ENCODE measurements around the gene MGME1. TPM values are rescaled to one million over a fixed set of nuclear protein-coding genes. Genes with fewer than 3 reads are reported as not detected.
A peak's percentile ranks its signal among the peaks of the same experiment; 100 is the strongest.

The MGME1 gene
- total and polyA plus RNA-seq, 2 of the 13 experiments (the other 11 are each of a cell fraction or from before 2014, with no cell fraction given), result 36.7 to 66.6 TPM

DNA sequence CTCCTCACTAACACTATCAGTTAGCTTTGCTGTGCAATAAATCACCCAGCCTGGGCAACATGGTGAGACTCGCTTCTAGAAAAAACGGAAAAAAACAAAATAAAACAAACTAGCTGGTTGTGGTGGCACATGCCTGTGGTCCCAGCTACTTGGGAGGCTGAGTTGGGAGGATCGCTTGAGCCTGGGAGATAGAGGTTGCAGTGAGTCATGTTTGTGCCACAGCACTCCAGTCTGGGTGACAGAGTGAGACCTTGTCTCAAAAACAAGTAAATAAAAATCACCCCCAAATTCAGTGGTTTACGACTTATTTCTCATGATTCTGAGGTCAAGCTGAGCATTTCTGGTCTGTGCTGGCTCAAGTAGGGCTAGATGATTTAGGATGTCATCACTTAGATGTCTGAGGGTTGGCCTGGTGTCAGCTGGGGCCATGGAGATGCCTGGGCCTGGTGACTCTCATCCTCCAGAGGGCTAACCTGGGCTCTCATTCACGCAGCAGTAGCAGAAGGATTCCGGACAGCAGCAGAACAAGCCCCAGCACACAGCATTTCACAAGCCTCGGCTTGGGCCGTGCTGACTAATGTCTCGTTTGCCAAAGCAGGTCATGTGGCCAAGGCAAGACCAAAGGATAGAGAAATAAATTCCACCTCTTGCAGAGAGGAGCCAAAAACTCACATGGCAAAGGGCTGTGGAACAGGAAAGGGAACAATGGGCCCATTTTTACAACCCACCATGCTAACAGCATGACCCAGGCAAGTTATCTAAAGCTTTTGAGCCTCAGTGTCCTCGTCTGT lies 32.5 kb downstream of the MGME1 start (continued):
- TF ChIP-seq, protein P1, sequence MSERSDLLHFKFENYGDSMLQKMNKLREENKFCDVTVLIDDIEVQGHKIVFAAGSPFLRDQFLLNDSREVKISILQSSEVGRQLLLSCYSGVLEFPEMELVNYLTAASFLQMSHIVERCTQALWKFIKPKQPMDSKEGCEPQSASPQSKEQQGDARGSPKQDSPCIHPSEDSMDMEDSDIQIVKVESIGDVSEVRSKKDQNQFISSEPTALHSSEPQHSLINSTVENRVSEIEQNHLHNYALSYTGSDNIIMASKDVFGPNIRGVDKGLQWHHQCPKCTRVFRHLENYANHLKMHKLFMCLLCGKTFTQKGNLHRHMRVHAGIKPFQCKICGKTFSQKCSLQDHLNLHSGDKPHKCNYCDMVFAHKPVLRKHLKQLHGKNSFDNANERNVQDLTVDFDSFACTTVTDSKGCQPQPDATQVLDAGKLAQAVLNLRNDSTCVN (CRISPR knock-in tag; IDR thresholded peaks at IDR 0.05; ENCODE audit: borderline replicate concordance), result no peak
- no peak for TF ChIP-seq KLF11 (CRISPR knock-in tag; IDR thresholded peaks at IDR 0.05)
- TF ChIP-seq, protein P2, sequence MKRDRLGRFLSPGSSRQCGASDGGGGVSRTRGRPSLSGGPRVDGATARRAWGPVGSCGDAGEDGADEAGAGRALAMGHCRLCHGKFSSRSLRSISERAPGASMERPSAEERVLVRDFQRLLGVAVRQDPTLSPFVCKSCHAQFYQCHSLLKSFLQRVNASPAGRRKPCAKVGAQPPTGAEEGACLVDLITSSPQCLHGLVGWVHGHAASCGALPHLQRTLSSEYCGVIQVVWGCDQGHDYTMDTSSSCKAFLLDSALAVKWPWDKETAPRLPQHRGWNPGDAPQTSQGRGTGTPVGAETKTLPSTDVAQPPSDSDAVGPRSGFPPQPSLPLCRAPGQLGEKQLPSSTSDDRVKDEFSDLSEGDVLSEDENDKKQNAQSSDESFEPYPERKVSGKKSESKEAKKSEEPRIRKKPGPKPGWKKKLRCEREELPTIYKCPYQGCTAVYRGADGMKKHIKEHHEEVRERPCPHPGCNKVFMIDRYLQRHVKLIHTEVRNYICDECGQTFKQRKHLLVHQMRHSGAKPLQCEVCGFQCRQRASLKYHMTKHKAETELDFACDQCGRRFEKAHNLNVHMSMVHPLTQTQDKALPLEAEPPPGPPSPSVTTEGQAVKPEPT (CRISPR knock-in tag; IDR thresholded peaks at IDR 0.05; ENCODE audit: low read depth), result no peak
- TF ChIP-seq, protein P3, sequence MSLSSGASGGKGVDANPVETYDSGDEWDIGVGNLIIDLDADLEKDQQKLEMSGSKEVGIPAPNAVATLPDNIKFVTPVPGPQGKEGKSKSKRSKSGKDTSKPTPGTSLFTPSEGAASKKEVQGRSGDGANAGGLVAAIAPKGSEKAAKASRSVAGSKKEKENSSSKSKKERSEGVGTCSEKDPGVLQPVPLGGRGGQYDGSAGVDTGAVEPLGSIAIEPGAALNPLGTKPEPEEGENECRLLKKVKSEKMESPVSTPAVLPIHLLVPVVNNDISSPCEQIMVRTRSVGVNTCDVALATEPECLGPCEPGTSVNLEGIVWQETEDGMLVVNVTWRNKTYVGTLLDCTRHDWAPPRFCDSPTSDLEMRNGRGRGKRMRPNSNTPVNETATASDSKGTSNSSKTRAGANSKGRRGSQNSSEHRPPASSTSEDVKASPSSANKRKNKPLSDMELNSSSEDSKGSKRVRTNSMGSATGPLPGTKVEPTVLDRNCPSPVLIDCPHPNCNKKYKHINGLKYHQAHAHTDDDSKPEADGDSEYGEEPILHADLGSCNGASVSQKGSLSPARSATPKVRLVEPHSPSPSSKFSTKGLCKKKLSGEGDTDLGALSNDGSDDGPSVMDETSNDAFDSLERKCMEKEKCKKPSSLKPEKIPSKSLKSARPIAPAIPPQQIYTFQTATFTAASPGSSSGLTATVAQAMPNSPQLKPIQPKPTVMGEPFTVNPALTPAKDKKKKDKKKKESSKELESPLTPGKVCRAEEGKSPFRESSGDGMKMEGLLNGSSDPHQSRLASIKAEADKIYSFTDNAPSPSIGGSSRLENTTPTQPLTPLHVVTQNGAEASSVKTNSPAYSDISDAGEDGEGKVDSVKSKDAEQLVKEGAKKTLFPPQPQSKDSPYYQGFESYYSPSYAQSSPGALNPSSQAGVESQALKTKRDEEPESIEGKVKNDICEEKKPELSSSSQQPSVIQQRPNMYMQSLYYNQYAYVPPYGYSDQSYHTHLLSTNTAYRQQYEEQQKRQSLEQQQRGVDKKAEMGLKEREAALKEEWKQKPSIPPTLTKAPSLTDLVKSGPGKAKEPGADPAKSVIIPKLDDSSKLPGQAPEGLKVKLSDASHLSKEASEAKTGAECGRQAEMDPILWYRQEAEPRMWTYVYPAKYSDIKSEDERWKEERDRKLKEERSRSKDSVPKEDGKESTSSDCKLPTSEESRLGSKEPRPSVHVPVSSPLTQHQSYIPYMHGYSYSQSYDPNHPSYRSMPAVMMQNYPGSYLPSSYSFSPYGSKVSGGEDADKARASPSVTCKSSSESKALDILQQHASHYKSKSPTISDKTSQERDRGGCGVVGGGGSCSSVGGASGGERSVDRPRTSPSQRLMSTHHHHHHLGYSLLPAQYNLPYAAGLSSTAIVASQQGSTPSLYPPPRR (CRISPR knock-in tag; IDR thresholded peaks at IDR 0.05; ENCODE audit: borderline replicate concordance), result peak; percentile 47; the same call in 1 of the 2 replicates
- no peak for TF ChIP-seq ZNF264 (CRISPR knock-in tag; IDR thresholded peaks at IDR 0.05)
- no peak for TF ChIP-seq ZNF333 (CRISPR knock-in tag; IDR thresholded peaks at IDR 0.05; ENCODE audit: borderline replicate concordance)
- TF ChIP-seq ZNF335 (CRISPR knock-in tag; IDR thresholded peaks at IDR 0.05), result peak; percentile 37; the same call in 1 of the 2 replicates
- no peak for TF ChIP-seq NFKBIZ (CRISPR knock-in tag; IDR thresholded peaks at IDR 0.05)
- no peak for TF ChIP-seq ZNF7 (CRISPR knock-in tag; IDR thresholded peaks at IDR 0.05)
- no peak for TF ChIP-seq RARG (CRISPR knock-in tag; IDR thresholded peaks at IDR 0.05; ENCODE audit: low read depth)
- no peak for TF ChIP-seq ZBTB20 (CRISPR knock-in tag; IDR thresholded peaks at IDR 0.05; ENCODE audit: borderline replicate concordance, low read depth)
- TF ChIP-seq SAFB2 (CRISPR knock-in tag; IDR thresholded peaks at IDR 0.05; ENCODE audit: borderline replicate concordance, low read depth), result no peak
- TF ChIP-seq, protein P4, sequence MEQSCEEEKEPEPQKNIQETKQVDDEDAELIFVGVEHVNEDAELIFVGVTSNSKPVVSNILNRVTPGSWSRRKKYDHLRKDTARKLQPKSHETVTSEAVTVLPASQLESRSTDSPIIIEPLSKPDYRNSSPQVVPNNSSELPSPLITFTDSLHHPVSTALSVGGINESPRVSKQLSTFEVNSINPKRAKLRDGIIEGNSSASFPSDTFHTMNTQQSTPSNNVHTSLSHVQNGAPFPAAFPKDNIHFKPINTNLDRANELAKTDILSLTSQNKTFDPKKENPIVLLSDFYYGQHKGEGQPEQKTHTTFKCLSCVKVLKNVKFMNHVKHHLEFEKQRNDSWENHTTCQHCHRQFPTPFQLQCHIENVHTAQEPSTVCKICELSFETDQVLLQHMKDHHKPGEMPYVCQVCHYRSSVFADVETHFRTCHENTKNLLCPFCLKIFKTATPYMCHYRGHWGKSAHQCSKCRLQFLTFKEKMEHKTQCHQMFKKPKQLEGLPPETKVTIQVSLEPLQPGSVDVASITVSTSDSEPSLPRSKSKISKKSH (CRISPR knock-in tag; IDR thresholded peaks at IDR 0.05; ENCODE audit: borderline replicate concordance), result peak; percentile 45; the same call in 1 of the 2 replicates
- TF ChIP-seq RARA (CRISPR knock-in tag; IDR thresholded peaks at IDR 0.05), result no peak
- no peak for TF ChIP-seq NCOA2 (CRISPR knock-in tag; IDR thresholded peaks at IDR 0.05)
- TF ChIP-seq KLF6 (CRISPR knock-in tag; IDR thresholded peaks at IDR 0.05), result no peak
- TF ChIP-seq ZZZ3 (CRISPR knock-in tag; IDR thresholded peaks at IDR 0.05; ENCODE audit: borderline replicate concordance), result 0 out of 2 replicates have a peak, but pooled peaks have one; percentile 36
- TF ChIP-seq HOXA9 (CRISPR knock-in tag; IDR thresholded peaks at IDR 0.05; ENCODE audit: borderline replicate concordance), result no peak
- TF ChIP-seq MIER3 (CRISPR knock-in tag; IDR thresholded peaks at IDR 0.05; ENCODE audit: borderline replicate concordance), result 0 out of 2 replicates have a peak, but pooled peaks have one; percentile 55

Measured in HepG2 (cell line).